Right lobe of liver (tissue), 6 donors: ENCODE data around the gene ATG10. TPM values are rescaled to one million over a fixed set of nuclear protein-coding genes. Genes with fewer than 3 reads are reported as not detected.

Experiments used
- ATAC-seq, 4 donors: fragments of 200-7000 bp; cut with Tn5 transposase; one replicate each; pipeline ENCODE4 v1.9.1; 2020; ENCODE audit warnings: mild to moderate bottlenecking in 4 of 4, moderate library complexity in 4 of 4
- DNase-seq, 3 donors: peaks; one replicate each; pipeline ENCODE4 v3.0.0-alpha.2; 2020
- H3K27ac ChIP-seq, 3 donors: fragments of 200-600 bp; one replicate each; pipeline ENCODE4 v1.8.0; 2022
- H3K27me3 ChIP-seq, 2 donors: fragments of 200-600 bp; one replicate each; pipeline ENCODE4 v1.8.0; 2022
- H3K36me3 ChIP-seq, 4 donors: fragments of 200-600 bp; sonication (generic) in 1 of 4; one replicate each; pipeline versions ENCODE4 v1.5.1 to v1.8.0; 2017 to 2022; ENCODE audit warnings: control low read depth in 1 of 4
- H3K4me1 ChIP-seq, 4 donors: fragments of 200-600 bp; sonication (generic) in 1 of 4; one replicate each; pipeline versions ENCODE4 v1.5.1 to v1.8.0; 2017 to 2022; ENCODE audit warnings: control low read depth in 1 of 4
- H3K4me3 ChIP-seq, 3 donors: fragments of 200-600 bp; one replicate each; pipeline ENCODE4 v1.8.0; 2022
- H3K9me3 ChIP-seq, 4 donors: fragments of 200-600 bp; sonication (generic) in 1 of 4; one replicate each; pipeline versions ENCODE4 v1.5.1 to v1.8.0; 2017 to 2022; ENCODE audit warnings: control low read depth in 1 of 4
- CTCF ChIP-seq, 4 donors: fragments of 200-600 bp in 3 of 4; fragments of 450-650 bp in 1 of 4; IDR thresholded peaks; one replicate each; pipeline versions ENCODE4 v1.5.1 to v1.8.0; 2016 to 2022; ENCODE audit warnings: antibody characterized with exemption in 4 of 4, mild to moderate bottlenecking in 2 of 4
- POLR2A ChIP-seq: fragments of 450-650 bp; IDR thresholded peaks from one replicate; pipeline ENCODE4 v1.6.1; 2017; ENCODE audit warnings: antibody characterized with exemption, mild to moderate bottlenecking
- WGBS: methylation state at CpG from one replicate; pipeline ENCODE4 v1.1.6; 2018; ENCODE audit warnings: low coverage, low lambda C conversion rate; ENCODE audit not compliant: insufficient coverage; ENCODE audit errors: missing lambda C conversion rate; 5-methylcytosine and 5-hydroxymethylcytosine counted together
- intact Hi-C, 2 donors: fragments of 100-400 bp; cut with DNase I; formaldehyde crosslinking; loops; one replicate each; pipeline versions ENCODE4 v1.11.2 to v1.14.1; 2022
- total RNA-seq, 6 experiments: library from RNA; depleted of rRNA in 2 of 6; stranded (reverse); fragments of >200 nt in 2 of 6; fragmentation: NEBNext Ultra II Directional in 3 of 6; extraction: Animal tissue kit (Norgen Biotek cat#: 25700) in 3 of 6; gene quantifications; one replicate each; pipeline versions ENCODE4 v1.1.0 to v1.2.4, GENCODE V29; 2016 to 2023
- donor health status: DM: no; HTN: yes; CAD: no.
- donor health status: DM: no; HTN: no; CAD: no.
- donor health status: DM: no; HTN: no; CAD: no.
- donor health status: DM: no; HTN: yes; CAD: no.
- donor health status: DM: no; HTN: yes; CAD: no.

ATG10 gene
- total RNA-seq, 6 experiments from 2014 or later: 2.9 to 8.0 (median 4.4) TPM

GRCh38 chr5:82168294-82168693 lies 196.5 kb downstream of the ATG10 start:
- peaks cover 0 to 10% (median 0%) of the 10 kb centered on the region in 4 donors for H3K4me1 ChIP-seq
- TF ChIP-seq POLR2A (no peak), CTCF (IDR thresholded peaks at IDR 0.05) (no peak)
- intact Hi-C loops: no loop called here
- H3K4me3 ChIP-seq: no peak overlapping the region
- H3K9me3 ChIP-seq: no peaks in the 10 kb centered on the region
- H3K27me3 ChIP-seq: no peaks in the 10 kb centered on the region
- H3K36me3 ChIP-seq: no peaks in the 10 kb centered on the region
- H3K27ac ChIP-seq: no peak overlapping the region
- ATAC-seq: no peak
- no peak for DNase-seq

GRCh38 chr5:82169892-82170291 lies 198.1 kb downstream of the ATG10 start:
- no peak for DNase-seq
- Histone ChIP-seq H3K9me3 (no peaks in the 10 kb centered on the region), H3K36me3 (no peaks in the 10 kb centered on the region), H3K4me3 (no peak overlapping the region), H3K27me3 (no peaks in the 10 kb centered on the region), H3K4me1 (peaks cover 0 to 10% (median 0%) of the 10 kb centered on the region in 4 donors), H3K27ac (no peak overlapping the region)
- WGBS: 93% methylated on average over 1 of the region's 1 CpG
- no peak for TF ChIP-seq POLR2A
- no peak for TF ChIP-seq CTCF (IDR thresholded peaks at IDR 0.05)
- no peak for ATAC-seq
- intact Hi-C loops: no loop called here

GRCh38 chr5:82174128-82174918 lies 202.5 kb downstream of the ATG10 start:
- Histone ChIP-seq H3K27me3 (no peaks in the 10 kb centered on the region), H3K36me3 (no peaks in the 10 kb centered on the region), H3K4me1 (peaks cover 0 to 11% (median 0%) of the 10 kb centered on the region in 4 donors), H3K9me3 (no peaks in the 10 kb centered on the region), H3K27ac (no peak overlapping the region), H3K4me3 (no peak overlapping the region)
- WGBS: 33% methylated on average over 3 of the region's 3 CpGs
- ATAC-seq: peak; percentile 59 to 89 (median 66)
- peak in 2 of 3 donors; percentile 41 to 55 for DNase-seq
- TF ChIP-seq POLR2A (no peak), CTCF (IDR thresholded peaks at IDR 0.05) (peak; percentile 37 to 69 (median 56))
- intact Hi-C loops: no loop called here

GRCh38 chr5:82174919-82175219 lies 203.0 kb downstream of the ATG10 start:
- Histone ChIP-seq H3K4me3 (no peak overlapping the region), H3K9me3 (no peaks in the 10 kb centered on the region), H3K4me1 (peaks cover 0 to 11% (median 0%) of the 10 kb centered on the region in 4 donors), H3K27ac (no peak overlapping the region), H3K36me3 (no peaks in the 10 kb centered on the region), H3K27me3 (no peaks in the 10 kb centered on the region)
- no peak for TF ChIP-seq CTCF (IDR thresholded peaks at IDR 0.05)
- TF ChIP-seq POLR2A: no peak
- ATAC-seq: no peak
- no peak for DNase-seq
- intact Hi-C loops: no loop called here
- WGBS: 91% methylated on average over 1 of the region's 1 CpG
